Chondrocyte (in vitro differentiated cells): Measurements from ENCODE around the gene CYGB. TPM values are rescaled to one million over a fixed set of nuclear protein-coding genes. Genes with fewer than 3 reads are reported as not detected.
A peak's percentile ranks its signal among the peaks of the same experiment; 100 is the strongest.
"Not testable (repeated sequence)": the region's sequence is repeated elsewhere in the genome, so short reads cannot be mapped to it uniquely, and the experiment has no call there.

Source experiments
- DNase-seq: peaks from one replicate; pipeline ENCODE4 v3.0.0; 2021; ENCODE audit warnings: mixed read lengths, low spot score
- H3K27ac Mint-ChIP-seq: one replicate; pipeline ENCODE4 v1.8.0; 2021; ENCODE audit warnings: mild to moderate bottlenecking, moderate library complexity, mixed read lengths; ENCODE audit not compliant: unreplicated experiment
- H3K27me3 Mint-ChIP-seq: 2 replicates; pipeline ENCODE4 v1.8.0; 2021; ENCODE audit warnings: low read depth, mixed read lengths
- H3K36me3 Mint-ChIP-seq: 2 replicates; pipeline ENCODE4 v1.8.0; 2021; ENCODE audit warnings: low read depth, mixed read lengths
- H3K4me1 Mint-ChIP-seq: 2 replicates; pipeline ENCODE4 v1.8.0; 2021; ENCODE audit warnings: low read depth, mild to moderate bottlenecking, mixed read lengths
- H3K4me3 Mint-ChIP-seq: one replicate; pipeline ENCODE4 v1.8.0; 2021; ENCODE audit warnings: mild to moderate bottlenecking, moderate library complexity, mixed read lengths; ENCODE audit not compliant: unreplicated experiment
- H3K9me3 Mint-ChIP-seq: 2 replicates; pipeline ENCODE4 v1.8.0; 2021; ENCODE audit warnings: low read depth, mixed read lengths
- CTCF ChIP-seq: fragments of 200-600 bp; sonication (generic); IDR thresholded peaks from 2 replicates; pipeline ENCODE4 v1.5.0; 2021; ENCODE audit warnings: antibody characterized with exemption, mild to moderate bottlenecking, moderate library complexity
- total RNA-seq: library from RNA; stranded (reverse); gene quantifications from 3 replicates; pipeline ENCODE4 v1.2.1, GENCODE V29; 2021

CYGB gene
- total RNA-seq, 1 donor from 2014 or later, result 5.4 TPM

GRCh38 chr17:76530095-76530723 lies 7.3 kb downstream of the CYGB start:
- H3K4me3 Mint-ChIP-seq, result no peak overlapping the region
- peaks cover 38% of the 10 kb centered on the region for H3K4me1 Mint-ChIP-seq
- H3K27ac Mint-ChIP-seq, result peak overlapping the region; percentile 91
- H3K27me3 Mint-ChIP-seq, result no peaks in the 10 kb centered on the region
- H3K36me3 Mint-ChIP-seq, result no peaks in the 10 kb centered on the region
- no peaks in the 10 kb centered on the region for H3K9me3 Mint-ChIP-seq
- DNase-seq, result no peak
- no peak for TF ChIP-seq CTCF

- H3K4me1 Mint-ChIP-seq, result peaks cover 45% of the 10 kb centered on the region
- H3K27ac Mint-ChIP-seq, result peak overlapping the region; percentile 91
- TF ChIP-seq CTCF, result no peak
- no peak for DNase-seq
- H3K36me3 Mint-ChIP-seq, result no peaks in the 10 kb centered on the region
- H3K27me3 Mint-ChIP-seq, result no peaks in the 10 kb centered on the region
- H3K4me3 Mint-ChIP-seq, result no peak overlapping the region
- no peaks in the 10 kb centered on the region for H3K9me3 Mint-ChIP-seq
Observed at GRCh38 chr17:76529224-76530094, 8.1 kb downstream of the CYGB start.

- no peaks in the 10 kb centered on the region for H3K9me3 Mint-ChIP-seq
- H3K27ac Mint-ChIP-seq, result peak overlapping the region; percentile 91
- peak; percentile 42 for TF ChIP-seq CTCF
- H3K4me1 Mint-ChIP-seq, result peaks cover 46% of the 10 kb centered on the region
- H3K4me3 Mint-ChIP-seq, result no peak overlapping the region
- H3K27me3 Mint-ChIP-seq, result no peaks in the 10 kb centered on the region
- no peak for DNase-seq
- no peaks in the 10 kb centered on the region for H3K36me3 Mint-ChIP-seq
Observed at GRCh38 chr17:76528528-76529223, 8.8 kb downstream of the CYGB start.

DNA sequence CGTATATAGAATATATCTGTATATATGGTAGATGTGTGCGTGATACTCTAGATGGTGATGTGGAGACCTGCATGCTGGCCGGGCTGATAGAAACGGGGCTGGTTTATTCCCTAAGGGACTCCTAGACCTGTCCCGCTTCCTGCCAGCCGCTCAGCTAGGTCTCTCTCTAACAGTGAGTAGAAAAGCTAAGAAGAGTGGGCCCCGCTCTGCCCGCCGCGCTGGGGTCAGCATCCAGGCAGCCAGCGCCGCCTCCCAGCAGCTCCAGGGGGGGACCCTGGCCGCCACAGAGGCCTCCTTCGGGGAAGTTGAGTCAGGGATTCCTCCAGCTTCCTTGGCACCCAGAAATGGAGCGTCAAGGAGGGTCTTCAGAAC lies 9.4 kb downstream of the CYGB start:
- no peaks in the 10 kb centered on the region for H3K36me3 Mint-ChIP-seq
- DNase-seq, result no peak
- H3K27me3 Mint-ChIP-seq, result no peaks in the 10 kb centered on the region
- no peak overlapping the region for H3K4me3 Mint-ChIP-seq
- peaks cover 49% of the 10 kb centered on the region for H3K4me1 Mint-ChIP-seq
- TF ChIP-seq CTCF, result no peak
- H3K27ac Mint-ChIP-seq, result no peak overlapping the region
- H3K9me3 Mint-ChIP-seq, result no peaks in the 10 kb centered on the region

DNA sequence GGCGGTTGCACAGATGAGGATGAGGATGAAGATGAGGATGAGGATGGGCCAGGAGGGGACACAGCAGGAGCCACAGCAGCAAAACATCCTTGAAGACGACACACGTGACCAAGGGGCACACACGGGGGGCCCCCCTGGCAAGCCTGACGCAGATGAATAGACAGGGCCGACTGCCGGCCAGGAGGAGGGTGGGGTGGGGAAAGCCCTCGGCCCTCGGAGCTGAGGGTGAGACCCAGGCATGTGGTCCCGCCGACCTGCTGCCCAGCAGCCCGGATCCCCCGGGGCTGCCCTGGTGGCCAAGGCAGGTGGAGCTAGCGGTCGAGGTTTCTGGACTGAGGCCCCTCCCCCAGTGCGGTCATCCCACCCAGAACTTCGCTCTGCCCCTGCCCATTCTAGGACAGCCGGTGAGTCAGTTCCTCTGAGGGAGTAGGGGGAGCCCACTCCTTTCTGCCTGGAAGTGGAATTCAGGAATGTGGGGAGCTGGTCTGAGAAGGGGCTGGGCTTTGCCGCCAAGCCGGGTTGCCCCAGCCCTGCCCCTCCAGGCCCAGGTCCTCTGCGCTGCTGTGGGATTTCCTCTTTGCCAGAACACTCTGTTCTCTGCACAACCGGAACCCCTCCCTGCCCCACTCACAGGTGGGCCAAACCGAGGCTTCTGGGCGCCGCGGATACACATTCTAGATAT lies 9.9 kb downstream of the CYGB start:
- peak; percentile 30 for TF ChIP-seq CTCF
- no peaks in the 10 kb centered on the region for H3K27me3 Mint-ChIP-seq
- H3K36me3 Mint-ChIP-seq, result no peaks in the 10 kb centered on the region
- H3K9me3 Mint-ChIP-seq, result no peaks in the 10 kb centered on the region
- peaks cover 52% of the 10 kb centered on the region for H3K4me1 Mint-ChIP-seq
- peak overlapping the region; percentile 35 for H3K4me3 Mint-ChIP-seq
- peak overlapping the region; percentile 12 for H3K27ac Mint-ChIP-seq
- DNase-seq, result no peak

GRCh38 chr17:76527016-76527415 lies 10.5 kb downstream of the CYGB start:
- H3K27me3 Mint-ChIP-seq, H3K36me3 Mint-ChIP-seq, H3K27ac Mint-ChIP-seq, DNase-seq, H3K9me3 Mint-ChIP-seq: not testable (repeated sequence)
- H3K4me3 Mint-ChIP-seq, result peak overlapping the region; percentile 35
- peaks cover 51% of the 10 kb centered on the region for H3K4me1 Mint-ChIP-seq

DNA sequence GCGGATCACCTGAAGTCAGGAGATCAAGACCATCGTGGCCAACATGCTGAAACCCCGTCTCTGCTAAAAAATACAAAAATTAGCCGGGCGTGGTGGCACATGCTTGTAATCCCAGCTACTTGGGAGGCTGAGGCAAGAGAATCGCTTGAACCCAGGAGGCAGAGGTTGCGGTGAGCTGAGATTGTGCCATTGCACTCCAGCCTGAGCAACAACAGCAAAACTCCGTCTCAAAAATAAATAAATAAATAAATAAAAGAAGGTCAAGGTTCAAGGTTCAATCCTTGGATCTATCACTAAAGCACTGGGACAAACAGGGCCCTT lies 12.0 kb downstream of the CYGB start:
- H3K36me3 Mint-ChIP-seq, H3K27me3 Mint-ChIP-seq: not testable (repeated sequence)
- H3K4me1 Mint-ChIP-seq, result peaks cover 45% of the 10 kb centered on the region

More for the DNA sequence above, 12.0 kb downstream of the CYGB start:
- H3K4me3 Mint-ChIP-seq, H3K27ac Mint-ChIP-seq, DNase-seq, H3K9me3 Mint-ChIP-seq: not testable (repeated sequence)
